ENCODE measurements around the gene INPP5A. TPM values are rescaled to one million over a fixed set of nuclear protein-coding genes. Genes with fewer than 3 reads are reported as not detected.

Gene INPP5A
- total RNA-seq, 4 donors from 2014 or later, result 16.9 to 58.2 (median 29.5) TPM

GRCh38 chr10:132783165-132783939 is 245.8 kb downstream of the INPP5A start:
- intact Hi-C loops (cut with DNase I), result no loop called here
- Histone ChIP-seq H3K4me1 (peaks cover 12 to 43% (median 26%) of the 10 kb centered on the region in 3 donors), H3K27me3 (peaks cover 14 to 55% (median 34%) of the 10 kb centered on the region in 4 donors), H3K4me3 (no peak overlapping the region), H3K36me3 (peaks cover 0 to 45% (median 7%) of the 10 kb centered on the region in 3 donors), H3K27ac (no peak overlapping the region), H3K9me3 (peaks cover 0 to 7% (median 0%) of the 10 kb centered on the region in 3 donors)
- no peak for DNase-seq
- WGBS, 2 donors, result 88% methylated on average over 29 to 30 of the region's 30 CpGs
- TF ChIP-seq POLR2A (IDR thresholded peaks at IDR 0.05), result no peak
- TF ChIP-seq CTCF (IDR thresholded peaks at IDR 0.05), result no peak

DNA sequence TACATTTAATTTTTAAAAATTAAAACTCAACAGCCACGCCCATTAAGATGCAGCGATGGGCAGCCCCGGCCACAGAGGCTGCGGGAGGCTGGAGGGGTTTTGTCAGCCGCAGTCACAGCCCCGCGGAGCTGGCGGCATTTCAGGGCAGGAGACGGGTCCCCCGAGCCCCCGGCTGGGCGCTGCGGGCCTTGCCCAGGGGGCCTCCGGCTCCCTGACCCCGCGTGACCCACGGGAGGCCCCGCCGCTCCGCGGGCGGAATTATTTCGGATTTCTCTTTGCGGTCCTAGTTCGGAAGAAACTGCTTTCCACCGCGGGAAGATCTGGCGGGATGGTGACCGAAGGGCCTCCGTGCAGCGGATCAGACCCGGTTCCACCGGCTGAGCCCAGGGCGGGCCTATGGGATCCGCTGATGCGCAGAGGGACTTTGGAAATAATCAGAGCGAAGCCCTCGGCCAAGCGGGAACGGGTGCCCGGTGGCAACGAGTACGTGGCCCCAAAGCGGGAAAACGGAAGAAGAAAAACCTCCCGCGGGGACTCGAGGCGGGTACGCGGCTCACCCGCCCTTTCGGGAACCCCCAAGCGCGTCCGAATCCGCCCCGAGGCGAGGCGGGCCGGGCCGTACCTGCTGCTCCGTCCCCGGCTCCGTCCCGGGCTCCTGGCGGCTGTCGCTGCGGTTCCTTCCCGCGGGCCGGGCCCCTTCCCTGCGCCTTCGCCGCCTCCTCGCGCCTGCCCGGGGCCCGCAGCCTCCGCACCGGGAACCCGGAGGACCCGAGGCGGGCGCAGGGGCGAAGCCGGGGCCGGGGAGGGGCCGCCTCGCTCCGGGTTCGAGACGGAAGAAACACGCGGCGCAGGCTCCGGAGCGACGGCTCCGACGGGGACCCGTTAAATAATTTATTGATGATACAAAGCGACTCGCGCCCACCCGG is 246.6 kb downstream of the INPP5A start:
- WGBS, 2 donors, result 62% methylated on average over 9 of the region's 106 CpGs; no CpG with 5 or more reads in 1 of the 2 donors
- H3K36me3 ChIP-seq, result peaks cover 0 to 36% (median 0%) of the 10 kb centered on the region in 3 donors
- no peak for DNase-seq
- H3K27me3 ChIP-seq, result peaks cover 21 to 63% (median 40%) of the 10 kb centered on the region in 4 donors
- peak overlapping the region in 1 of 4 donors; percentile 35 for H3K4me3 ChIP-seq
- peaks cover 12 to 48% (median 27%) of the 10 kb centered on the region in 3 donors for H3K4me1 ChIP-seq
- intact Hi-C loops (cut with DNase I), result no loop called here
- TF ChIP-seq CTCF (IDR thresholded peaks at IDR 0.05) (no peak), POLR2A (IDR thresholded peaks at IDR 0.05) (no peak)
- H3K9me3 ChIP-seq, result peaks cover 0 to 7% (median 0%) of the 10 kb centered on the region in 3 donors
- no peak overlapping the region for H3K27ac ChIP-seq

DNA sequence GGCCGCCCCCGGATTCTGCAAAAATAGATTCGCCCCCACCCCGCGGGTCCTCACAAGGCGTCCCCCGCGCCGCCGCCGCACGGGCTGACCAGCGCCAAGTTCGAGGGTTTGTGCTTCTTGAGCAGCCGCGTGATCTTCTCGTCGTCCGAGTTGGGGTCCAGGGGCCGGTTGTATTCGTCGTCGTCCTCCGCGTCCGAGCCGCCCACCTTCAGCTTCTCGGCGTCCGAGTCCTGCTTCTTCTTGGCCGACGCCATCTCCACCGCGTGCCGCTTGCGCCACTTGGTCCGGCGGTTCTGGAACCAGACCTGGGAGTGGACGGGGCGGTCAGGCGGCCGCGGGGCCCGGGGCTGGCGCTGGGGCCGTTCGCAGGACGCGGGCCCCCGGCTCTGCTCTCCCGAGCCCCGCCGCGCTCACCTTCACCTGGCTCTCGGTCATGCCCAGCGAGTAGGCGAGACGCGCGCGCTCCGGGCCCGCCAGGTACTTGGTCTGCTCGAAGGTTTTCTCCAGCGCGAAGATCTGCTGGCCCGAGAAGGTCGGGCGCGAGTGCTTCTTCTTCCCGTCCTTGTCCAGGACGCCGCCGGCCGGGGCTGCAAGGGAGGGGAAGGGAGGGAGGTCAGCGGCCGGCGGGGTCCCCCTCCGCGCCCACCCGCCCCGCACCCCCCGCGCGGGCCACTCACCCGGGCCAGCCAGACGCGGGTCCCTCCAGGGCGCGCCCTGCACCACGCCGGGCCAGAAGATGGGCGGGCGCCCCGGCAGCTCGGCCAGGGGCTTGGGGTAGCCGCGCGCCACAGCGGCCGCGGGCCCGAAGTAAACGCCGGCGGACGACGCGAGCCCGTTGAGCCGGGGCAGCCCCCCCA is 247.5 kb downstream of the INPP5A start:
- Histone ChIP-seq H3K27ac (no peak overlapping the region), H3K4me1 (peaks cover 12 to 48% (median 27%) of the 10 kb centered on the region in 3 donors), H3K36me3 (peaks cover 0 to 27% (median 0%) of the 10 kb centered on the region in 3 donors), H3K4me3 (peak overlapping the region in 2 of 4 donors; percentile 35 to 48), H3K9me3 (peaks cover 0 to 7% (median 0%) of the 10 kb centered on the region in 3 donors), H3K27me3 (peaks cover 26 to 72% (median 42%) of the 10 kb centered on the region in 4 donors)
- intact Hi-C loops (cut with DNase I), result no loop called here
- no peak for DNase-seq
- 20 to 40% methylated on average over 1 to 5 of the region's 111 CpGs for WGBS, 2 donors
- TF ChIP-seq CTCF (IDR thresholded peaks at IDR 0.05) (no peak), POLR2A (IDR thresholded peaks at IDR 0.05) (no peak)

- 0 to 3% methylated on average over 3 to 7 of the region's 119 CpGs for WGBS, 2 donors
- DNase-seq, result no peak
Observed at GRCh38 chr10:132785723-132786475, 248.3 kb downstream of the INPP5A start, which contains the start of gene NKX6-2. Gene NKX6-2 (minus strand): TSS chr10:132786147. CDS start chr10:132785948, 199 bp downstream.

More at GRCh38 chr10:132785723-132786475, 248.3 kb downstream of the INPP5A start, which contains the start of gene NKX6-2:
- H3K9me3 ChIP-seq, result peaks cover 0 to 7% (median 0%) of the 10 kb centered on the region in 3 donors
- no peak within 1 kb of the TSS for H3K27ac ChIP-seq
- TF ChIP-seq CTCF (IDR thresholded peaks at IDR 0.05), result no peak
- H3K36me3 ChIP-seq, result peaks cover 0 to 20% (median 0%) of the 10 kb centered on the region in 3 donors
- H3K27me3 ChIP-seq, result peaks cover 26 to 80% (median 42%) of the 10 kb centered on the region in 4 donors
- peak within 1 kb of the TSS in 3 of 4 donors; percentile 22 to 48 (median 35) for H3K4me3 ChIP-seq
- intact Hi-C loops (cut with DNase I), result no loop called here
- peaks cover 12 to 48% (median 27%) of the 10 kb centered on the region in 3 donors for H3K4me1 ChIP-seq
